SK-N-DZ (cell line): ENCODE data around the gene ATP2A2.
A peak's percentile ranks its signal among the peaks of the same experiment; 100 is the strongest.
"Not testable (repeated sequence)": the region's sequence is repeated elsewhere in the genome, so short reads cannot be mapped to it uniquely, and the experiment has no call there.

ENCODE experiments used
- DNase-seq: peaks from one replicate; pipeline ENCODE4 v3.0.0-alpha.2; 2015; ENCODE audit warnings: low spot score

Gene ATP2A2

DNA sequence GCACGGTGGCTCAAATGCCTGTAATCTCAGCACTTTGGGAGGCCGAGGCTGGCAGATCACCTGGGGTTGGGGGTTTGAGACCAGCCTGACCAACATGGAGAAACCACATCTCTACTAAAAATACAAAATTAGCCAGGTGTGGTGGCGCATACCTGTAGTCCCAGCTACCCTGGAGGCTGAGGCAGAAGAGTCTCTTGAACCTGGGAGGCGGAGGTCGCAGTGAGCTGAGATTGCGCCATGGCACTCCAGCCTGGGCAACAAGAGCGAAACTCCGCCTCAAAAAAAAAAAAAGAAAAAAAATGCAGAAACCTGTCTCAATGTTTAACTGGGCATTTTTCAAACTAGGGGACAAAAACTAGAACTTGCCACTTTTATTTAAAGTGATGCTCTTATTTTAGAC, 59.2 kb downstream of the ATP2A2 start:
- not testable (repeated sequence) for DNase-seq

DNA sequence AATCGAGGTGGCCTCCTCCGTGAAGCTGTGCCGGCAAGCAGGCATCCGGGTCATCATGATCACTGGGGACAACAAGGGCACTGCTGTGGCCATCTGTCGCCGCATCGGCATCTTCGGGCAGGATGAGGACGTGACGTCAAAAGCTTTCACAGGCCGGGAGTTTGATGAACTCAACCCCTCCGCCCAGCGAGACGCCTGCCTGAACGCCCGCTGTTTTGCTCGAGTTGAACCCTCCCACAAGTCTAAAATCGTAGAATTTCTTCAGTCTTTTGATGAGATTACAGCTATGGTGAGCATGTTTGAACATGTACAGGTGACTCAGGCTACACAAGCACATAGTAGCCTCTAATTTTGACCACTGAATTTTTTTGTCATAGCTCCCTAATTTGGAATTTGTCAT, 59.7 kb downstream of the ATP2A2 start:
- no peak for DNase-seq

DNA sequence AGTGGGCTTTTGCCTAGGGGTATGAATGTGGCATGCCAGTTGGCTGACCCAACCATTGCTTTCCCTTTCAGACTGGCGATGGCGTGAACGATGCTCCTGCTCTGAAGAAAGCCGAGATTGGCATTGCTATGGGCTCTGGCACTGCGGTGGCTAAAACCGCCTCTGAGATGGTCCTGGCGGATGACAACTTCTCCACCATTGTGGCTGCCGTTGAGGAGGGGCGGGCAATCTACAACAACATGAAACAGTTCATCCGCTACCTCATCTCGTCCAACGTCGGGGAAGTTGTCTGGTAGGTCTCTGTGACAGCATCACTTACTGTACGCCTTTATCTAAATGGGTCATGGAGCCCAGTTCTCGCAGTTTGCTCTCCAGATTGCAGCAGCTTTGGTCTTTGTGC, 61.1 kb downstream of the ATP2A2 start:
- DNase-seq = no peak

DNA sequence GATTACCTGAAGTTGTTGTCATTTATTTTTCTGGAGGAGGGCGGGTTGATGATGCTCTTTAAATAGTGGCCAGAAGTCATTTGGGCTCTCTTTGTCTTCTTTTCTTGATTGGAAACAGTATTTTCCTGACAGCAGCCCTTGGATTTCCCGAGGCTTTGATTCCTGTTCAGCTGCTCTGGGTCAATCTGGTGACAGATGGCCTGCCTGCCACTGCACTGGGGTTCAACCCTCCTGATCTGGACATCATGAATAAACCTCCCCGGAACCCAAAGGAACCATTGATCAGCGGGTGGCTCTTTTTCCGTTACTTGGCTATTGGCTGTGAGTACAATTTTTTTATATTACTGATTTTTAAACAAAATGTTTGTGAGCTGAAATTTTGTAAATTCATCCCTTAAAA, 62.1 kb downstream of the ATP2A2 start:
- DNase-seq = no peak

DNA sequence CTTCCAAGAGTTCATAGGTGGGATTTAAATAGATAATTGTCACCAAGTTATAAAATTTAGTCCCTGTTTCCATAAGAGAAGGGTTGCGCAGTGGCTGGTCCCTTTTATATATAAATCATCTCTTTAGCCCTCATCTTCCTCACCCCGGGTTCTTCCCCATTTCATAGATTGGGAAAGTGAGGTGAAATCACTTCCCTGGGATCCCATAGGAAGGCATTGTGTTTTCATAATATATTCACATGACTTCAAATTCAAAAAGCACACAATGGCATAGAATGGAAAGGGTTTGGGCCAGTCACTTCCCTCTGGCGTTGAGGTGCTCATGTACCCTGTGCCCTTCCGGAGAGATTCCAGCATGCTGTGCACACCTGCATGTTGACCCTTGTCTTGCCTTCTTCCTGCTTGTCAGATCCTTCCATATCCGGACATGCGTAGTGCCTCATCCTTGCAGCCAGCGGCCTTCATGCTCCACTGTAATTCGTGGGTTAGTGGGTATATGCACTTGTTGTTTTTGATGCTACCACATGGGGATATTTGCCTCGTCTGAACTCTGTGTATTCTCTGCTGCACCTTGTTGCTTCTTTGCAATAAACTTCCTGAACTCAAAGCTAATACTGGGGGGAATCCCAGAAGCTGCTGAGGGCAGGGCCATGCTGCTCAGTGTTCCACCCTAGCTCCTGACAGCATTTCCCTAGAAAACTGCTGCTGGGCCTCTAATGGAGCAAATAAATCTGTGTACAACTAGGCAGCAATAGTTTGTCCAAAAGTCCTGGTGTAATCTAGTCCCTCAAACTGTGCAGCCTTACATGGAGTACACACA, 62.9 kb downstream of the ATP2A2 start:
- DNase-seq = no peak

DNA sequence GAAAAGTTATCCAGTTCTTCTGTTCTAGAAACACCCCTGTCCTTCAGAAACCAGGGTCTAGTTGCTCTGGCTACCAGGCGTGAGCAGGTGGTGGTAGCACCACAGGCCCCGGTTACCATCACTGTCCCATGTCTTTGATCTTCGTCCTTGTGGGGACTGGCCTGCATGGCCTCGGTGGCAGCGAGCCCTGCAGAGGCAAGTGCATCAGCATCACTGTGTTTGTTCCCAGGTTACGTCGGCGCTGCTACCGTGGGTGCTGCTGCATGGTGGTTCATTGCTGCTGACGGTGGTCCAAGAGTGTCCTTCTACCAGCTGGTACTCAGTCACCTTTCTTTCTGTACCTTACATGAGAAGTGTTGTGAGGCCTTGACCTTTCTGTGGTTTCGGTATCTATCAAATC, 63.6 kb downstream of the ATP2A2 start:
- no peak for DNase-seq

DNA sequence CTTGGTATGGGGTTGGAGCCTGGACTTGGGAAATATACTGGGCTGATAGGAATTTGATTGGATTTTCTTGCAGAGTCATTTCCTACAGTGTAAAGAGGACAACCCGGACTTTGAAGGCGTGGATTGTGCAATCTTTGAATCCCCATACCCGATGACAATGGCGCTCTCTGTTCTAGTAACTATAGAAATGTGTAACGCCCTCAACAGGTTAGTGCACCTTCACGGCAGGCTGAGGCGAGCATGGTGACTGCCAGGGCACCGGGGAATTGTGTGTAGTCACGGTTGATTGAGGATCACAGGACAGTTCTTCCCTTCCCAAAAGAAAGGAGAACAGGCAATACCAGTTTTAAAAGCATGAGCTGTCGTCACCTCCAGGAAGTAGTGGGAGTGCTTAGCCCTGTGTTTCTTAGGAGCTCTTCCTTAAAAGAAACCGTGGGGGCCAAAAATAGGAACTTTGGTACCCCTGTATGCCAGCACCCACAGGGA, 64.2 kb downstream of the ATP2A2 start:
- no peak for DNase-seq

DNA sequence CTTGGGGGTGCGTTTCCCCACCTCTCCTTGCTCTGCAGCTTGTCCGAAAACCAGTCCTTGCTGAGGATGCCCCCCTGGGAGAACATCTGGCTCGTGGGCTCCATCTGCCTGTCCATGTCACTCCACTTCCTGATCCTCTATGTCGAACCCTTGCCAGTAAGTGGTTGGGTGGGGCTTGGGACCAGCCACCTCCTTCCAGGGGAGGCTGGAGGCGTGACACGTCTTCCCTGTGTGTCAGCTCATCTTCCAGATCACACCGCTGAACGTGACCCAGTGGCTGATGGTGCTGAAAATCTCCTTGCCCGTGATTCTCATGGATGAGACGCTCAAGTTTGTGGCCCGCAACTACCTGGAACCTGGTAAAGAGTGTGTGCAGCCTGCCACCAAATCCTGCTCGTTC, 64.9 kb downstream of the ATP2A2 start:
- DNase-seq = no peak

DNA sequence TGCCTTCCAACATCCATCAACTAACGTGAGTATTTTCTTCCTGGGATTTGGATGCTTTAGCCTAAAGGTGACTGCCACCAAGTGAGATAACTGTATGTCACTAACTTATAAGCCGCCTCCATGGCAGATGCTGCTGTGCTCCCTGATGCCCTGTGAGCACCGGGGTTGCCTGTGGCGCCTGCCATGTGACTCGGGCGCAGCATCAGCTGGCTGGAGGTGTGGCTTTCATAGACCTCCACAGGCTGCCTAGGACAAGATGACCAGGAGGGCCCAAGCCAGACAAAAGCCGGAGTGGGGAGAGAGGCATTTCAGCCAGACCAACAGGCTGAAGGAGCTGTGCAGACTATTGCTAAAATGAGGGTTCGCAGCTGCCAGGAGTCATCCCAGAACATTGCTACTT, 66.7 kb downstream of the ATP2A2 start:
- DNase-seq = no peak

DNA sequence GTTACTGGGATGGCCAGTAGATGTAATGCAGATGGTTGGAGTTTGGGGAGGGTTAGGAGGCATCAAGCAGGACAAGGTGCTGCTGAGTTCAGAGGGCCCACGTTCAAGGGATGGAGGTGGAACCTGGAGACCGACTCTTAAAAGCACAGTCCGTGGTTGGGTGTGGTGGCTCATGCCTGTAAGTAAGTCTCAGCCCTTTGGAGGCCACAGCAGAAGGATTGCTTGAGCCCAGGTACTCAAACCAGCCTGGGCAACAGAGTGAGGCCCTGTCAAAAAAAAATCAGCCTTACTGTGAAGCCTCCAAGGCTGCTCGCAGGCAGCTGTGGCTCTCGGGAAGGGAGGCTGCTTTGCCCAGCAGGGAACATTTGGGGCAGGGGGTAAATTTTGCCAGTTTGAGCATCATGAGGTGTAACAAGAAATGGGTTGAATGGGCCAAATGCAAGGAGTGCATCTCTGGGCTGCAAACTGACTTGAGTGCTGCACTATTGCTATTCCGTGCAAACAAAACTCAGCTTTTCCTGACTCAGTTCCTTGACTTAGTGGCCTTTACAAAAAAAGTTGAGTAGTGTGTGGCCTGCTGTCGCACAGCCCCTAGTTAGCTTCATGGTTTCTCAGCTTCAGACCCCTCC, 67.5 kb downstream of the ATP2A2 start:
- DNase-seq = no peak

DNA sequence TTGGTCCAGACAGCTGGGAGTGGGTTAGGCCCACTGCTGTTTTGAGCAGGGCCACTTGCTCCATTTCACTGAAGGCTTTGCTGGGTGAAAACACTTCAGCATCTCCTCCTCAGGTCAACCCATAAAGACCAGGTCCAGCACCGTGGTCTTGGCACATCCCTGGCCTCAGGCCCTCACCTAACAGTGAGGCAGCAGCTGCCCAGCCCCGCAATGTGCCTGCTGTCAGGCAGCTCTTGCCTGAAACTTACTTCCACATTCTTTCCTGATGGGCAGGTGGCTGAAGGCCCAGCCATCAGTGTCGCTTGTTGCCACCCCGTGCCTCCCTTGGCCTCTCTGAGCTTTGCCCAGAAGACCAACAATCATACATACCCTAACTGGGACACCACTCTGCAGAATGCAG, 68.0 kb downstream of the ATP2A2 start:
- no peak for DNase-seq

DNA sequence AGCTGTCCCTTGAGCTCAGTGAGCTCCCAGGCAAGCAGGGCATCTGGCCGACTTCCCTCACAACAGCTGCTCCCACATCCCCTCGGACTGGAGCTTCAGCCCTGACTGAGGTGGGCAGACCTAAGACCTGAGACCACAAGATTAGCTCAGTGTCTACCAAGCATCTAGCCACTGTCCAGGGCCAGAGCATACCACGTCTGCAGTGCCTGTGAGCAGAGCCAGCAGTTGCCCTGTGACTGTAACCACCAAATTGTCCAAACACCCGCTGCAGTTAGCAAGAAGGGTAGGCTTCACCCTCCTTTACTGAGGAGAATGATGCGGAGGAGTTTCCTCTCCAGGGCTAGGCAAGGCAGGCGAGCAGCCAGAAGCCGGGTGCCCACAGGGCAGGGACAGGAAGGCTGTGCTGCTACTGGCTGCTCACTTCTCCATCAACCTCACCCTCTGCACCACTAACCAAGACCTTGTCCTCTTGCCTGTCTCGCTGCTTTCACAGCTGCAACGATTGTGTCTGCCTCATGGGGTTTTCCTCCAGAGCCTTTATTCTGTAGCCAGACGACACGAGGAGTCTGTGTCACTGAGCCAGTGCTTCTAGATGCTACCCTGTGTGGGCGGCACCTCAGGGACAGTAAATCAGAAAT, 68.6 kb downstream of the ATP2A2 start:
- no peak for DNase-seq

DNA sequence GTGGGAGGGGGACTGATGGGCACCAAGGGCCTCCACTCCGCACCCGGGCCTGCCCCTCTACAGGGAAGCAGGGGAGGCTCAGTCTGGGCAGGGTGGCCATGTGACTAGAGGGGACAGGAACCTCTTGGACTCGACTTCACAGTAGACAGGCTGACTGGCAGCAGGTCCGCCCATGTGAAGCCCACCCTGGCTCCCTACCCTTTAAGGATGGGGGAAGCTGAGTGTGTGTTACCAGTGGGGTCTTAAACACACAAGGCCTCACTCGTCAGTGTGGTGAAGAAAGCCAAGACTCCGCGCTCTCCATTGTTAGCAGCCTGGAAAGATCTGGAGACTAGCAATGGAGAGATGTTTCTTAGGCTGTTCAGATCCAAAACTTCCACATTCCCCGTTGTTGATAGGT, 70.1 kb downstream of the ATP2A2 start:
- no peak for DNase-seq

DNA sequence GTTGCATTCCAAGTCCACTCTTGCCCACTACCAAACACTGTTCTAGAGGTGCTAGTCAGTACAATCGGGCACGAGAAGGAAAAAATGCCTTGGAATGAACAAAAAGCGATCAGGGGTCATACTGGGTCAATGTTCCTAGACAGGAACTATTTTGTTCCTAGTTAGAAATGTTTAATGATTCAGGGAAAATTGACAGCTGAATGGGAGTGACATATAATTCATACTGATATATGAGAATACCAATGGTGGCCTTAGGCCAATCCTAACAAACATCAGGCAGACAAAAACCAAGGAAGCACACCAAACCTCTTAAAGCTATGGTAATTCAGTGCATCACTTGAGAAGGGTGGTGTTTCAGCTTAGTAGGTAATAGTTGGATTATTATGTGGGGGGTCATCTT, 71.4 kb downstream of the ATP2A2 start:
- DNase-seq = no peak

DNA sequence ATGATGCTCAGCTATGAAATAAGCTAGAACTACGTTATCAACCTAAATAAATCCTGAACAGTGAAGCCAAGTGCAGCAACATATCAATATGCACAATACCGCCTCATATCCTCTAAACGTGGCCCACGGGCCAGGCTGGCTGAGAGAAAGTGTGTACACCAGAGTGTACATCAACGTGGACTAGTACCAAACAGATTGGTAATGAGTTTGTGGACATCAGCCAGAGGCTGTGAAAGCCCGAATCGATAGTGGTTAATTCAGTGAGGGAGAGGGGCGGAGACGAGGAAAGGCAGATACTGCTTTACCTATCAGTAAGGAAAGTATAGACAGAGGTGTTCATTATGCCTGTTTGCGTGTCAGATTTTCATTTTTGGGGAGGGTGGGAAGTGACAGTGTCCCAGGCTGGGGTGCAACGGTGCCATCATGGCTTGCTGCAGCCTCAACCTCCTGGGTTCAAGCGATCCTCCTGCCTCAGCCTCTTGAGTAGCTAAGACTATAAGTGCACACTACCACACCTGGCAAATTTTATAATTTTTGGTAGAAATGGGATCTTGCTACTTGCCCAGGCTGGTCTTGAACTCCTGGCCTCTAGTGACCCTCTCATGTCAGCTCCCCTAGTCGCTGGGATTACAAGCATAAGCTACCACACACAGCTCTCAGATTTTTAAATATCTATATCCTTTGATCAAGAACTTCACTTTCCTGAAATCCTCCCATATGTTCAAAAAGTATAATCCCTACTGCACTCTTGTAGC, 72.3 kb downstream of the ATP2A2 start:
- no peak for DNase-seq

DNA sequence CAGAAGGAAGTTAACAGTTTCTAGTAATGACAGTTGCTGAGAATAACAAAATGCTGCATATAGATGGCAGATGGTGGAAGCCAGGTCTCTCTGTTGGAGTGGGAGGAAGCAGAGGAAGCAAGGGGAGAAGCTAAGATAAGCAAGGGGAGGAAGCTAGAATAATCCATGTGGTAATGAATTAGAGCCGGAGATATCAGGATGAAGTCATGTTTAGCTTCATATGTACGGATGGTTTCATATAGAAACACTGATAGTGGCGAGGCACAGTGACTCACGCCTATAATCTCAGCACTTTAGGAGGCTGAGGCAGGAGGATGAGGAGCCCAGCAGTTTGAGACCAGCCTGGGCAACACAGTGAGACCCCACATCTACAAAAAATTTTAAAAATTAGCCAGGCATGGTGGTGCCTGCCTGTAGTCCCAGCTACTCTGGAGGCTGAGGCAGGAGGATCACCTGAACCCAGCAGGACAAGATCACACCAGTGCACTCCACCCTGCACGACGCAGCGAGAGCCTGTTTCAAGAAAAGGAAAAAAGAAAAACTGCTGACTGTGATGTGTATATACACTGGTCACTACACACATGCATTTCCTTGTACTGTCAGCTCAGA, 73.2 kb downstream of the ATP2A2 start:
- no peak for DNase-seq

DNA sequence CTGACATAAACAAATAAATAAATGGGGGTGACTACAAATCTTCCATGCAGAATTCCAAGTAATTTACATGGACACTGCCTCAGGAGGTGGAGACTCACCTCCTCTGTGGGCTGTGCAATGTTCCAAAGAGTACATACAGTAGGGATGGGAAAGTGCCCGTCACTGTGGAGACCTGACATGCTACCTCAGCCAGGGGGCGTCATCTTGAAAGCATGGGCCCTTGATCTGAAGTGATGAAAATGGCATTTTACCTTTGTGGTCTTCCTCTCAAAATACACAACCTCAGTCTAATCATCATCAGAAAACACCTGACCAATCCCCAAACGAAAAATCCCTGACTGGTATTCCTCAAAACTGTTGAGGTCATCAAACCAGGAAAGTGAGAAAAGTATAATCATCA, 74.0 kb downstream of the ATP2A2 start:
- peak; percentile 41 for DNase-seq

DNA sequence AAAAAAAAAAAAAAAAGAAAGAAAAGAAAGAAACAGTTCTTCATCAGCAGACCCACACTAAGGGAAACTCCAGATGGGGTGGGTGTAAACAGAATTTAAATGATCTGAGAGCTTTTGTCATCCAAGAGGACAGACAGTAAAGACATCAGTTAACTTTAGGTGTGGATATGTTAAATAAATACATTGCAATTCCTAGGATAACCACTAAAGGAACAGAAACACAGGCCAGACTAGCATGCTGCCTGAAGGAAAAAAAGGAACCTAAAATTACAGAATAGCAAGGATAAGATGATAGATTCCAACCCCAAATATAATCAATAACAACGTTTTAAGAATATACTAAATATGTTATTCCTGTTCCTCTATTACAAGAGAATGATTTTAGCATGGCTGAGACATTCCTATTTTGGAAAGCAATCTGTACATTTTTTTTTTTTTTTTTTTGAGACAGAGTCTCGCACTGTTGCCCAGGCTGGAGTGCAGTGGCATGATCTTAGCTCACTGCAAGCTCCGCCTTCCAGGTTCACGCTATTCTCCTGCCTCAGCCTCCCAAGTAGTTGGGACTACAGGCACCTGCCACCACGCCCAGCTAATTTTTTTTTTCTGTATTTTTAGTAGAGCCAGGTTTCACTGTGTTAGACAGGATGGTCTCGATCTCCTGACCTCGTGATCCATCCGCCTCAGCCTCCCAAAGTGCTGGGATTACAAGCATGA, 77.5 kb downstream of the ATP2A2 start:
- DNase-seq = not testable (repeated sequence)

DNA sequence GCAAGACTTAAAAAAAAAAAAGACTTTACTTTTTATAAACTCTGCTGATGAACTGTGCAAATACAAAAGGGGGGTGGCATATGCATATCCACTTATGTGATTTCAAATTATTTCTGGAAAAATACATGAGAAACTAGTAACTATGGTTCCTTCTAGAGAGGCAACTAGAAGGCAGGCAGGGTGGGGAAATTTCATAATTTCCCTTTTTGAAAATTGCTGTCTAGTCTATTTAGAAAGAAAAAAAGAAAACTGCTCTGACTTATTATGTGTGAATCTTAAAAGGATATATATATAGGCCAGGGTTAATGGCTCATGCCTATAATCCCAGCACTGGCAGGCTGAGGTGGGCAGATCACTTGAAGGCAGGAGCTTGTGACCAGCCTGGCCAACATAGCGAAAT, 80.2 kb downstream of the ATP2A2 start:
- no peak for DNase-seq

DNA sequence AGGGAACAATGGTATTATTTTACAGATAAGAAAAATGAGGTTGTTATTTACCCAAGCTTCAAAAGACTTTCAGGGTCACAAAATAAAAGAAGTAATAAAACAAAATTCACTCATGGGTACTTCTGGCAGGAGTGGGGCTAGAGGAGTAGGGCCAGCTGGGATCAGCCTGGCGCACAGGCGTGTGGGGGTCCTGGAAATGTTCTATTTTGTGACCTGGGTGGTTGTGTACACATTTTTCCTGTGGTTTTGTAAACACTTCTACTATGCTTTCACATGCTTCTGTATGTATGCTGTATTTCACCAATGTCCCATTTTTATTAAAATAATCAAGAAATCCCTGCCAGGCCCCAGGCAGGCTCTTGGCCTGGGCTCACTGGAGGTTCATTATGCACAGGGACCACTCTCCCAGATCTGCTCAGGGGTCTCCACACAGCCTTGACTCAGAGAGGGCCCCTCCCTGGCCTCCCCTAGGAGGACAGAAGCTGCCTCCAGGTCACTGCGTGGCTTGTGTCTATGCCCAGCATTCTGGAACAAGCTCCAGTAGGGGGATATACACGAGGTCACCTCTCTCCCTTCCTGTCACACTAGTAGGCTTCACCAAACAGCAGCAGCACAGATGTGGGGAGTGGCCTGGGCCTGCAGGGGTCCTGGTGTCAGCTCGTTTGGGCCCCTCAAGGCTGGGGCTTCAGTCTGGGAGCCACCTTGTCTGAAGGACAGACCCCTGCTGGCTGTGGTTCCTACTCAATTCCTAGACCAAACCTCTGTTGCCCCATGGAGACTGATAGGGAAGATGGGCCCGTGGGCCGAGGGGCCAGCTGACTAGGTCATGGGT, 84.7 kb downstream of the ATP2A2 start:
- no peak for DNase-seq
